B cell (primary cell): Measurements from ENCODE around the gene CTRL. TPM values are rescaled to one million over a fixed set of nuclear protein-coding genes. Genes with fewer than 3 reads are reported as not detected.

Experiments used
- ATAC-seq: fragments of 200-7000 bp; cut with Tn5 transposase; one replicate; pipeline ENCODE4 v1.10.0; 2021; ENCODE audit warnings: low read depth, mild to moderate bottlenecking, moderate number of reproducible peaks, moderate library complexity
- CTCF ChIA-PET: fragments of 350-600 bp; sonication (Branson Sonifier 250); formaldehyde crosslinking; loops from one replicate; lab custom pipeline; 2021; ENCODE audit warnings: antibody characterized with exemption, inconsistent platforms; lab: Charles Lee
- POLR2A ChIA-PET: fragments of 350-600 bp; sonication (Branson Sonifier 250); formaldehyde crosslinking; loops from one replicate; lab custom pipeline; 2021; ENCODE audit warnings: antibody characterized with exemption; lab: Charles Lee
- DNase-seq: peaks from one replicate; pipeline ENCODE4 v3.0.0; 2013
- H2AFZ ChIP-seq: 2 replicates; pipeline ENCODE4 v1.6.1; 2012; ENCODE audit warnings: mild to moderate bottlenecking, low read depth, low read length; ENCODE audit not compliant: insufficient read depth, poor library complexity, severe bottlenecking
- H3K27ac ChIP-seq, 2 donors: 1 replicate in 1 of 2; 2 replicates in 1 of 2; pipeline ENCODE4 v1.5.1; 2012 to 2013; ENCODE audit warnings: low read length in 2 of 2, mild to moderate bottlenecking in 2 of 2, moderate library complexity in 1 of 2
- H3K27me3 ChIP-seq, 4 experiments: fragments of 200-600 bp in 1 of 4; sonication (generic) in 1 of 4; replicated peaks in 1 of 4; 1 replicate in 2 of 4; 2 replicates in 2 of 4; pipeline versions ENCODE4 v1.6.1 to v1.7.0; 2013 to 2016; ENCODE audit warnings: low read length in 3 of 4, mild to moderate bottlenecking in 2 of 4, mixed read lengths in 1 of 4, moderate library complexity in 1 of 4; ENCODE audit not compliant: insufficient read depth in 4 of 4, control insufficient read depth in 3 of 4; ENCODE audit errors: control extremely low read depth in 1 of 4
- H3K36me3 ChIP-seq, 2 experiments: replicated peaks in 1 of 2; 1 replicate in 1 of 2; 2 replicates in 1 of 2; pipeline versions ENCODE4 v1.6.1 to v1.7.1; 2013; ENCODE audit warnings: low read length in 1 of 2; ENCODE audit not compliant: insufficient read depth in 2 of 2, control insufficient read depth in 1 of 2; ENCODE audit errors: control extremely low read depth in 1 of 2, extremely low read depth in 1 of 2
- H3K4me1 ChIP-seq, 2 donors: fragments of 200-600 bp in 1 of 2; sonication (generic) in 1 of 2; 1 replicate in 1 of 2; 2 replicates in 1 of 2; pipeline versions ENCODE4 v1.5.1 to v1.6.1; 2013 to 2017; ENCODE audit warnings: low read length in 2 of 2; ENCODE audit not compliant: control insufficient read depth in 2 of 2, insufficient read depth in 2 of 2
- H3K4me2 ChIP-seq: replicated peaks from 2 replicates; pipeline ENCODE3; 2012; ENCODE audit warnings: mild to moderate bottlenecking, low read depth, low read length; ENCODE audit not compliant: poor library complexity, severe bottlenecking
- H3K4me3 ChIP-seq, 5 experiments: fragments of 200-600 bp in 1 of 5; sonication (generic) in 1 of 5; 1 replicate in 3 of 5; 2 replicates in 2 of 5; pipeline versions ENCODE4 v1.5.1 to v1.7.0; 2011 to 2016; ENCODE audit warnings: low read length in 4 of 5, mild to moderate bottlenecking in 4 of 5, low read depth in 2 of 5, control low read depth in 1 of 5, moderate library complexity in 1 of 5; ENCODE audit not compliant: insufficient read depth in 1 of 5; ENCODE audit errors: control extremely low read depth in 1 of 5, extremely low read depth in 1 of 5
- H3K79me2 ChIP-seq: fragments of 200-600 bp; sonication (generic); one replicate; pipeline ENCODE4 v1.6.0; 2016; ENCODE audit warnings: low read length; ENCODE audit not compliant: control insufficient read depth, insufficient read depth
- H3K9ac ChIP-seq: fragments of 200-600 bp; sonication (generic); 2 replicates; pipeline ENCODE4 v1.6.1; 2017; ENCODE audit warnings: mild to moderate bottlenecking, low read length, moderate library complexity
- H3K9me3 ChIP-seq, 3 donors: one replicate each; pipeline versions ENCODE4 v1.6.1 to v1.7.1; 2013; ENCODE audit warnings: low read length in 2 of 3; ENCODE audit not compliant: control insufficient read depth in 2 of 3, insufficient read depth in 1 of 3; ENCODE audit errors: control extremely low read depth in 1 of 3
- H4K20me1 ChIP-seq: 2 replicates; pipeline ENCODE4 v1.6.0; 2012; ENCODE audit warnings: mild to moderate bottlenecking, low read length; ENCODE audit not compliant: insufficient read depth, control insufficient read depth, poor library complexity, severe bottlenecking
- H3K27ac Mint-ChIP-seq: one replicate; pipeline ENCODE4 v1.8.0; 2021; ENCODE audit warnings: mixed read lengths
- H3K27me3 Mint-ChIP-seq: one replicate; pipeline ENCODE4 v1.8.0; 2021; ENCODE audit warnings: mixed read lengths
- H3K4me1 Mint-ChIP-seq: one replicate; pipeline ENCODE4 v1.8.0; 2021; ENCODE audit warnings: mixed read lengths
- H3K4me3 Mint-ChIP-seq: one replicate; pipeline ENCODE4 v1.8.0; 2021; ENCODE audit warnings: mixed read lengths
- H3K9me3 Mint-ChIP-seq: one replicate; pipeline ENCODE4 v1.8.0; 2022; ENCODE audit warnings: mixed read lengths; ENCODE audit not compliant: insufficient read depth
- CTCF ChIP-seq: fragments of 200-600 bp; IDR thresholded peaks from one replicate; pipeline ENCODE4 v1.8.0; 2022; ENCODE audit warnings: antibody characterized with exemption, mild to moderate bottlenecking
- EZH2 ChIP-seq: IDR thresholded peaks from 2 replicates; pipeline ENCODE4 v1.6.1; 2012; ENCODE audit warnings: borderline replicate concordance, low read depth, mild to moderate bottlenecking, moderate library complexity, low read length; ENCODE audit not compliant: insufficient read depth, poor library complexity, severe bottlenecking
- WGBS: methylation state at CpG from one replicate; pipeline ENCODE4 v1.1.5; 2013; ENCODE audit warnings: missing lambda C conversion rate; ENCODE audit not compliant: insufficient coverage; 5-methylcytosine and 5-hydroxymethylcytosine counted together
- intact Hi-C: fragments of 100-400 bp; cut with micrococcal nuclease; formaldehyde crosslinking; loops from one replicate; pipeline ENCODE4 v1.10.0; 2022
- polyA plus RNA-seq: library from polyadenylated mRNA; depleted of rRNA; stranded (reverse); fragments of >200 nt; gene quantifications from 2 replicates; pipeline ENCODE4 v1.2.3, GENCODE V29; 2012
- small RNA-seq: library from RNA; depleted of rRNA; stranded (forward); fragments of <200 nt; gene quantifications from one replicate; pipeline ENCODE3, GENCODE V24; 2012; ENCODE audit warnings: low replicate concordance, low read depth; ENCODE audit not compliant: insufficient read length
- total RNA-seq, 2 donors: library from RNA; stranded (reverse); fragments of 120-200 nt in 1 of 2; gene quantifications; 1 replicate in 1 of 2; 2 replicates in 1 of 2; pipeline versions ENCODE4 v1.2.3 to v1.2.4, GENCODE V29; 2013 to 2022

The CTRL gene
- total and polyA plus RNA-seq, 2 donors (not counting 1 experiment from before 2014, with no cell fraction given) = 5.8 to 19.0 TPM

- peaks cover 3% of the 10 kb centered on the region for H3K4me1 Mint-ChIP-seq
- no peak overlapping the region for H2AFZ ChIP-seq
- peaks cover 11% of the 10 kb centered on the region for H4K20me1 ChIP-seq
- TF ChIP-seq CTCF (no peak), EZH2 (no peak)
- H3K4me2 ChIP-seq = no peak overlapping the region
- no peaks in the 10 kb centered on the region for H3K27me3 Mint-ChIP-seq
- 90% methylated on average over 11 of the region's 13 CpGs for WGBS
- no peak for DNase-seq
- H3K27me3 ChIP-seq = no peaks in the 10 kb centered on the region
- H3K27ac ChIP-seq = no peak overlapping the region
- no peak overlapping the region for H3K9ac ChIP-seq
- H3K4me3 Mint-ChIP-seq = no peak overlapping the region
- H3K4me1 ChIP-seq = no peaks in the 10 kb centered on the region
- ChIA-PET CTCF (interaction anchor here (1.1 to 9.3 kb wide), 4 partner anchors 9 to 185 kb away, joined by 3 to 151 read pairs (median 4); no protein-coding TSS in a partner anchor), POLR2A (no interaction called here)
- H3K9me3 Mint-ChIP-seq = no peaks in the 10 kb centered on the region
- intact Hi-C loops = no loop called here
- H3K36me3 ChIP-seq = peaks cover 0 to 89% of the 10 kb centered on the region in 2 experiments
- H3K4me3 ChIP-seq = no peak overlapping the region
- peaks cover 16% of the 10 kb centered on the region for H3K79me2 ChIP-seq
- ATAC-seq = no peak
- H3K9me3 ChIP-seq = no peaks in the 10 kb centered on the region
- no peak overlapping the region for H3K27ac Mint-ChIP-seq
Measured at GRCh38 chr16:67880584-67880983, 51.1 kb downstream of the CTRL start.

GRCh38 chr16:67879936-67880335 lies 51.7 kb downstream of the CTRL start:
- no peaks in the 10 kb centered on the region for H3K27me3 ChIP-seq
- Mint-ChIP-seq H3K4me1 (peaks cover 10% of the 10 kb centered on the region), H3K27me3 (no peaks in the 10 kb centered on the region), H3K4me3 (no peak overlapping the region), H3K27ac (no peak overlapping the region), H3K9me3 (no peaks in the 10 kb centered on the region)
- H4K20me1 ChIP-seq = peaks cover 18% of the 10 kb centered on the region
- ChIA-PET POLR2A (no interaction called here), CTCF (interaction anchor here (0.6 to 1.2 kb wide), 3 partner anchors 10 to 185 kb away, joined by 3 to 4 read pairs (median 3); no protein-coding TSS in a partner anchor)
- H3K79me2 ChIP-seq = peaks cover 22% of the 10 kb centered on the region
- peaks cover 0 to 5% of the 10 kb centered on the region in 2 donors for H3K4me1 ChIP-seq
- ATAC-seq = no peak
- WGBS = 81% methylated on average over 5 of the region's 5 CpGs
- intact Hi-C loops = no loop called here
- H3K4me3 ChIP-seq = no peak overlapping the region
- DNase-seq = no peak
- TF ChIP-seq CTCF = no peak
- no peak for TF ChIP-seq EZH2
- no peak overlapping the region for H3K27ac ChIP-seq
- no peak overlapping the region for H3K9ac ChIP-seq
- no peak overlapping the region for H3K4me2 ChIP-seq
- peaks cover 0 to 83% of the 10 kb centered on the region in 2 experiments for H3K36me3 ChIP-seq
- no peaks in the 10 kb centered on the region for H3K9me3 ChIP-seq
- H2AFZ ChIP-seq = no peak overlapping the region

Small RNAs within 50 kb of the gene (small RNA-seq; reads per million reads assigned to genes)
- not detected for gene NRN1L

Other genes starting within 250 kb of the CTRL start
- 18.1 and 18.2 TPM in 2 replicates for gene GFOD2, start 212.5 kb downstream of the CTRL start, total RNA-seq
- 9.5 and 11.9 TPM in 2 replicates for gene GFOD2, start 212.5 kb downstream of the CTRL start, polyA plus RNA-seq
- gene RANBP10, start 125.3 kb downstream of the CTRL start, total RNA-seq = 32.2 and 33.1 TPM in 2 replicates
- 26.8 and 29.0 TPM in 2 replicates for gene RANBP10, start 125.3 kb downstream of the CTRL start, polyA plus RNA-seq
- gene TSNAXIP1, start 125.0 kb downstream of the CTRL start, total RNA-seq = 1.1 and 1.2 TPM in 2 replicates
- gene TSNAXIP1, start 125.0 kb downstream of the CTRL start, polyA plus RNA-seq = 0.97 and 1.2 TPM in 2 replicates
- 42.7 and 44.0 TPM in 2 replicates for gene THAP11, start 89.5 kb downstream of the CTRL start, total RNA-seq
- 12.0 and 24.4 TPM in 2 replicates for gene THAP11, start 89.5 kb downstream of the CTRL start, polyA plus RNA-seq
- 42.8 and 50.1 TPM in 2 replicates for gene NUTF2, start 84.9 kb downstream of the CTRL start, total RNA-seq
- 39.6 and 87.3 TPM in 2 replicates for gene NUTF2, start 84.9 kb downstream of the CTRL start, polyA plus RNA-seq
- gene CENPT, start 84.2 kb downstream of the CTRL start, total RNA-seq = 75.0 and 82.7 TPM in 2 replicates
- 165 and 169 TPM in 2 replicates for gene CENPT, start 84.2 kb downstream of the CTRL start, polyA plus RNA-seq
- 83.3 and 95.1 TPM in 2 replicates for gene EDC4, start 58.8 kb downstream of the CTRL start, total RNA-seq
- 84.5 and 92.0 TPM in 2 replicates for gene EDC4, start 58.8 kb downstream of the CTRL start, polyA plus RNA-seq
- 2.1 and 2.8 TPM in 2 replicates for gene NRN1L, start 47.0 kb downstream of the CTRL start, total RNA-seq
- 4.1 and 4.2 TPM in 2 replicates for gene NRN1L, start 47.0 kb downstream of the CTRL start, polyA plus RNA-seq
- gene PSKH1, start 38.6 kb downstream of the CTRL start, total RNA-seq = 29.1 TPM in 2 replicates
- gene PSKH1, start 38.6 kb downstream of the CTRL start, polyA plus RNA-seq = 13.0 and 20.1 TPM in 2 replicates
- 167 and 176 TPM in 2 replicates for gene PSMB10, start 5.0 kb upstream of the CTRL start, total RNA-seq
- 127 and 176 TPM in 2 replicates for gene PSMB10, start 5.0 kb upstream of the CTRL start, polyA plus RNA-seq
- 12.4 and 16.3 TPM in 2 replicates for gene LCAT, start 12.3 kb upstream of the CTRL start, total RNA-seq
- 7.6 and 9.3 TPM in 2 replicates for gene LCAT, start 12.3 kb upstream of the CTRL start, polyA plus RNA-seq
- 42.2 and 43.8 TPM in 2 replicates for gene SLC12A4, start 36.8 kb upstream of the CTRL start, total RNA-seq
- gene SLC12A4, start 36.8 kb upstream of the CTRL start, polyA plus RNA-seq = 20.2 and 34.0 TPM in 2 replicates
- 2.0 and 2.6 TPM in 2 replicates for gene DPEP3, start 48.6 kb upstream of the CTRL start, total RNA-seq
- 1.9 and 3.1 TPM in 2 replicates for gene DPEP3, start 48.6 kb upstream of the CTRL start, polyA plus RNA-seq
- gene DPEP2, start 67.6 kb upstream of the CTRL start, total RNA-seq = 122 and 123 TPM in 2 replicates
- 150 and 169 TPM in 2 replicates for gene DPEP2, start 67.6 kb upstream of the CTRL start, polyA plus RNA-seq
- gene DPEP2NB, start 84.0 kb upstream of the CTRL start, total RNA-seq = not detected in 2 replicates
- gene DPEP2NB, start 84.0 kb upstream of the CTRL start, polyA plus RNA-seq = not detected in 2 replicates
- gene DDX28, start 91.4 kb upstream of the CTRL start, total RNA-seq = 19.2 and 20.2 TPM in 2 replicates
- gene DDX28, start 91.4 kb upstream of the CTRL start, polyA plus RNA-seq = 6.4 and 8.0 TPM in 2 replicates
- gene DUS2, start 91.4 kb upstream of the CTRL start, total RNA-seq = 61.1 and 69.1 TPM in 2 replicates
- gene DUS2, start 91.4 kb upstream of the CTRL start, polyA plus RNA-seq = 93.0 and 98.9 TPM in 2 replicates
- 115 TPM in 2 replicates for gene NFATC3, start 153.5 kb upstream of the CTRL start, total RNA-seq
- 33.4 and 42.7 TPM in 2 replicates for gene NFATC3, start 153.5 kb upstream of the CTRL start, polyA plus RNA-seq